A673 (cell line): ENCODE data around the gene FKBP4. TPM values are rescaled to one million over a fixed set of nuclear protein-coding genes. Genes with fewer than 3 reads are reported as not detected.

Experiments
- BruUV-seq: library from RNA; stranded (reverse); fragments of 400-500 nt; replicated peaks from 2 replicates; lab custom pipeline; 2021; lab: Mats Ljungman, UMichigan
- CTCF ChIA-PET: fragments of 300-600 bp; sonication (Branson Sonifier 250); formaldehyde crosslinking; loops from one replicate; lab custom pipeline; 2022; ENCODE audit warnings: antibody characterized with exemption; lab: Charles Lee
- POLR2A ChIA-PET: fragments of 300-600 bp; sonication (Branson Sonifier 250); formaldehyde crosslinking; loops from one replicate; lab custom pipeline; 2022; ENCODE audit warnings: antibody characterized with exemption; ENCODE audit not compliant: low non-redundant PET; lab: Charles Lee
- DNase-seq: peaks from one replicate; pipeline ENCODE4 v3.0.0-alpha.2; 2015; ENCODE audit warnings: low spot score
- H3K27ac ChIP-seq: fragments of 200-600 bp; sonication (generic); 2 replicates; pipeline ENCODE4 v1.5.1; 2016; ENCODE audit warnings: mixed run types, low read depth, mild to moderate bottlenecking, mixed read lengths, antibody characterized with exemption, low read length; ENCODE audit not compliant: poor library complexity, severe bottlenecking
- H3K27me3 ChIP-seq: fragments of 200-600 bp; sonication (generic); replicated peaks from 2 replicates; pipeline ENCODE4 v1.6.1; 2017; ENCODE audit warnings: mixed run types, low read depth, mild to moderate bottlenecking, mixed read lengths, antibody characterized with exemption, low read length; ENCODE audit not compliant: insufficient read depth, poor library complexity
- H3K36me3 ChIP-seq: fragments of 200-600 bp; sonication (generic); 2 replicates; pipeline ENCODE4 v1.6.1; 2016; ENCODE audit warnings: mixed run types, mild to moderate bottlenecking, mixed read lengths, antibody characterized with exemption, low read length; ENCODE audit not compliant: insufficient read depth, poor library complexity, severe bottlenecking
- H3K4me1 ChIP-seq: fragments of 200-600 bp; sonication (generic); 2 replicates; pipeline ENCODE4 v1.6.1; 2017; ENCODE audit warnings: mixed run types, mild to moderate bottlenecking, mixed read lengths, antibody characterized with exemption, low read length; ENCODE audit not compliant: insufficient read depth, poor library complexity, severe bottlenecking
- H3K4me3 ChIP-seq: fragments of 200-600 bp; sonication (generic); 2 replicates; pipeline ENCODE4 v1.5.1; 2016; ENCODE audit warnings: low read depth, mixed run types, mild to moderate bottlenecking, mixed read lengths, low read length; ENCODE audit not compliant: poor library complexity, severe bottlenecking
- H3K9me3 ChIP-seq: fragments of 200-600 bp; sonication (generic); 2 replicates; pipeline ENCODE4 v1.6.1; 2016; ENCODE audit warnings: mixed run types, low read depth, mild to moderate bottlenecking, mixed read lengths, antibody characterized with exemption, low read length; ENCODE audit not compliant: poor library complexity, severe bottlenecking
- EZH2 ChIP-seq: fragments of 200-600 bp; sonication (generic); IDR thresholded peaks from 2 replicates; pipeline ENCODE4 v1.6.1; 2017; ENCODE audit warnings: borderline replicate concordance, low read depth, mild to moderate bottlenecking, mixed read lengths, antibody characterized with exemption, low read length; ENCODE audit not compliant: poor library complexity, severe bottlenecking
- intact Hi-C: fragments of 100-400 bp; cut with micrococcal nuclease; formaldehyde crosslinking; loops from one replicate; pipeline ENCODE4 v1.10.0; 2022; ENCODE audit not compliant: unreplicated experiment
- total RNA-seq: library from RNA; stranded (reverse); gene quantifications from 2 replicates; pipeline ENCODE4 v1.2.3, GENCODE V29; 2021
- TF ChIP-seq, protein P1 (sequence below): fragments of 300-800, 200-600 bp; sonication (generic); conservative IDR thresholded peaks from 2 replicates; pipeline ENCODE4 v1.5.1; 2017; ENCODE audit warnings: low read depth, mild to moderate bottlenecking, antibody characterized with exemption, low read length, moderate library complexity, mixed read lengths

The FKBP4 gene
- total RNA-seq, 1 experiment from 2014 or later, result 196 TPM

DNA sequence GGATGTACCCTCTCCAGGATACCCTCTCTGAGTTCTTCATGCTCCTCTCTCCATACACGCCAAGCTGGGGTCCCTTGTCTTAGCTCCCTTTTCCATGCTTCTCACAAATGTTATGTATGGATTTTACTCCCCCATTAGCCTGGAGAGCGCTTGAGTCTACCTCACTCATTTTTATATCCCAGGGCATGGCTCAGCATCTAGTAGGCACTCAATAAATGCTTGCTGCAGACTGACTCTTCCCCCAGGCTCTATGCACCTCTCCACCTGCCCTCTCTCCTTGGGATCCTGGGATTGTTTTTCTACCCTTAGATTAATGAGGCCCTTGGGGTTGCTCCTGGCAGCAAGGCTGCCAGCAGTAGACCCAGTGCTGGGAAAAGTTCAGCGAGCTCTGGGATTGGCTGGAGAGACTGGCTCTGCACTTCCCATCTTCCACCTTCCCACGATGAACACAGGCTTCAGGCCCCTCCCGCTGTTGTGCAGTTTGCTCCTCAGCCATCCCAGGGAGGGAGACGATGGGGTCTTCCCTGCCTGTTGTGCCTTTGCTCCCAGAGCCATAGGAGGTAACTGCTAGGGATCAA lies 37.9 kb downstream of the FKBP4 start:
- intact Hi-C loops, result no loop called here
- DNase-seq, result no peak
- Histone ChIP-seq H3K36me3 (no peaks in the 10 kb centered on the region), H3K9me3 (no peaks in the 10 kb centered on the region), H3K4me1 (peaks cover 16% of the 10 kb centered on the region), H3K27me3 (no peaks in the 10 kb centered on the region), H3K4me3 (no peak overlapping the region), H3K27ac (no peak overlapping the region)
- POLR2A ChIA-PET, result no interaction called here
- BruUV-seq, result no TSS peak
- TF ChIP-seq EZH2, result no peak
- TF ChIP-seq, protein P1, sequence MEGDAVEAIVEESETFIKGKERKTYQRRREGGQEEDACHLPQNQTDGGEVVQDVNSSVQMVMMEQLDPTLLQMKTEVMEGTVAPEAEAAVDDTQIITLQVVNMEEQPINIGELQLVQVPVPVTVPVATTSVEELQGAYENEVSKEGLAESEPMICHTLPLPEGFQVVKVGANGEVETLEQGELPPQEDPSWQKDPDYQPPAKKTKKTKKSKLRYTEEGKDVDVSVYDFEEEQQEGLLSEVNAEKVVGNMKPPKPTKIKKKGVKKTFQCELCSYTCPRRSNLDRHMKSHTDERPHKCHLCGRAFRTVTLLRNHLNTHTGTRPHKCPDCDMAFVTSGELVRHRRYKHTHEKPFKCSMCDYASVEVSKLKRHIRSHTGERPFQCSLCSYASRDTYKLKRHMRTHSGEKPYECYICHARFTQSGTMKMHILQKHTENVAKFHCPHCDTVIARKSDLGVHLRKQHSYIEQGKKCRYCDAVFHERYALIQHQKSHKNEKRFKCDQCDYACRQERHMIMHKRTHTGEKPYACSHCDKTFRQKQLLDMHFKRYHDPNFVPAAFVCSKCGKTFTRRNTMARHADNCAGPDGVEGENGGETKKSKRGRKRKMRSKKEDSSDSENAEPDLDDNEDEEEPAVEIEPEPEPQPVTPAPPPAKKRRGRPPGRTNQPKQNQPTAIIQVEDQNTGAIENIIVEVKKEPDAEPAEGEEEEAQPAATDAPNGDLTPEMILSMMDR, result no peak
- CTCF ChIA-PET, result no interaction called here

DNA sequence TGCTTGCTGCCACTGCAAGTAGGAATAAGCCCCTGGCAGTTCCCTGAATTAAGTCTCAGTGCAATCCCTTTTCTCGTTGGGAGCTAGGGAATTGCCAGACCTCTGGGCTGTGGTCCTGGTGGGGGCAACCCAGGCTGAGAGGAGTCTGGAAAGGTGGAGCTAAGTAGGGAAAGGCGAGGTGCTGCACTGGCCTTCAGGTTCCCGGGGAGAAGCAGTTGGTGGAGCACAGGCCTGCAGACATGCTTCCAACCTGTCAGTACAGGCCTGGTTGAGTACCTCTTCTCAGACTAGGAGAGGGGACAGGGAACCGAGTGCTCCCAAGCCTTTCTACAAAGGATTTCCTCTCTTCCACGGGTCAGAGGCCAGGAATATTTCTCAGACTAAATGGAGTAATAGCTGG lies 38.6 kb downstream of the FKBP4 start:
- H3K36me3 ChIP-seq, result no peaks in the 10 kb centered on the region
- no peaks in the 10 kb centered on the region for H3K27me3 ChIP-seq
- no peak overlapping the region for H3K4me3 ChIP-seq
- POLR2A ChIA-PET, result no interaction called here
- no peak for DNase-seq
- no TSS peak for BruUV-seq
- TF ChIP-seq, protein P1, result no peak
- TF ChIP-seq EZH2, result no peak
- intact Hi-C loops, result no loop called here
- H3K27ac ChIP-seq, result no peak overlapping the region
- CTCF ChIA-PET, result interaction anchor here (0.7 kb wide), 1 partner anchor 208 kb away, joined by 4 read pairs; no protein-coding TSS in a partner anchor
- H3K4me1 ChIP-seq, result peaks cover 16% of the 10 kb centered on the region
- H3K9me3 ChIP-seq, result no peaks in the 10 kb centered on the region

DNA sequence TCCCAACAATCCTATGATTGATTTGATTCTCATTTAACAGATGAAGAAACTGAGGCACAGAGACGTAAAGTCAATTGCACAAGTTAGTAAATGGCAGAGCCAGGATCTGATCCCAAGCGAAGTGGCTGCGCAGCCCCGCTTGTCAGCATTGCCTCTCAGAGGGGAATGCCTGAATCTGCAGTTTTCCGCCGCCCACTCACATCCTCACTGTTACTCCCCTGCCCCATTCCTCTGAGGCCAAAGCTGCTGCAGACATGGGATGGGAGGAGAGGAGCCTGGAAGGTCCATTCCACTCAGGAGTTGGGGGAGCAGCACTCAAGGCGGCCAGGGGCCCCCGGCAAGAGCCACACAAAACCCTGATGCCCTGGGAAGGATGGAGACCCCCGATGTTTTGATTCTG lies 39.0 kb downstream of the FKBP4 start:
- Histone ChIP-seq H3K4me1 (peaks cover 16% of the 10 kb centered on the region), H3K4me3 (no peak overlapping the region), H3K27ac (no peak overlapping the region), H3K36me3 (no peaks in the 10 kb centered on the region), H3K9me3 (no peaks in the 10 kb centered on the region), H3K27me3 (no peaks in the 10 kb centered on the region)
- no peak for TF ChIP-seq EZH2
- TF ChIP-seq, protein P1, result no peak
- peak; percentile 48 for DNase-seq
- ChIA-PET POLR2A (no interaction called here), CTCF (interaction anchor here (0.7 kb wide), 1 partner anchor 207 kb away, joined by 4 read pairs; no protein-coding TSS in a partner anchor)
- BruUV-seq, result no TSS peak
- intact Hi-C loops, result no loop called here
